Tongue (tissue), 2 donors: ENCODE measurements around the gene ACP1. TPM values are rescaled to one million over a fixed set of nuclear protein-coding genes. Genes with fewer than 3 reads are reported as not detected.

ENCODE experiments used
- DNase-seq: peaks from one replicate; pipeline ENCODE4 v3.0.0-alpha.2; 2015
- total RNA-seq: library from RNA; depleted of rRNA; stranded (reverse); fragments of >200 nt; gene quantifications from one replicate; pipeline ENCODE4 v1.2.3, GENCODE V29; 2014

Gene ACP1
- total RNA-seq, 1 donor from 2014 or later, result 115 TPM

DNA sequence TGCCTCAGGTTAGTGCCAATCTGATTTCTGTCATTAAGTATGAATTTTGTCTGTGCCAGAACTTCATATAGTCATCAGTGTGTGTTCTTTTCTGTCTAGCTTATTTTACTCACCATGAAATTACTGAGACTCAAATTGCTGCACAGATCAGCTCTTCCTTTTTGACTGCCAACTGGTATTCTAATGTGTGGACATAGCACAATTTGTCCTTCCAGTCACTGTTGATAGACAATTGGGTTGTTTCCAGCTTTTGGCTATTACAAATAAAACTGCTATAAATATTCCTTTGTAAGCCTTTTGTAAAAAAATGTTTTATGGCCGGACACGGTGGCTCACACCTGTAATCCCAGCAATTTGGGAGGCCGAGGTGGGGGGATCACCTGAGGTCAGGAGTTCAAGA lies 8.7 kb upstream of the ACP1 start:
- no peak for DNase-seq

GRCh38 chr2:257429-257828 lies 7.3 kb upstream of the ACP1 start:
- no peak for DNase-seq

GRCh38 chr2:257842-258241 lies 6.9 kb upstream of the ACP1 start:
- no peak for DNase-seq

DNA sequence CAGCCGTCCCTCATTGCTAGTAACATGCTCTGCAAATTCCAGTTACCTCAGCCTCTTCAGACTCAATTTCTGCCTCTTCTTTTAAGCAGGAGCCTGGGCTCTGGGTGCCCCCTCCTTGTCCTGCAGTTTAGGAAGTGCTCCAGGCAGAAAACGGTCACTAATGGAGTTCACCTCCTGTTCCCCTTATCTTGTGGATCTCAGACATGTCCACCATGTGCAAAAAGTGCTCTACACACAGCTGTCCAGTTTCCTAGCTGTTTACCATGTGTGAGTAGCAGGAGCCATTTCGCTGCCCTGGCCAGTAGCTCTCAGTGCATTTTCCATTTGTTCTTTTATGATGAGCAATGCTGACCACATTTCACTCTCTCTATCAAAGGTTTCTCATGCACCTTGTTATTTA lies 5.8 kb upstream of the ACP1 start:
- DNase-seq, result no peak

DNA sequence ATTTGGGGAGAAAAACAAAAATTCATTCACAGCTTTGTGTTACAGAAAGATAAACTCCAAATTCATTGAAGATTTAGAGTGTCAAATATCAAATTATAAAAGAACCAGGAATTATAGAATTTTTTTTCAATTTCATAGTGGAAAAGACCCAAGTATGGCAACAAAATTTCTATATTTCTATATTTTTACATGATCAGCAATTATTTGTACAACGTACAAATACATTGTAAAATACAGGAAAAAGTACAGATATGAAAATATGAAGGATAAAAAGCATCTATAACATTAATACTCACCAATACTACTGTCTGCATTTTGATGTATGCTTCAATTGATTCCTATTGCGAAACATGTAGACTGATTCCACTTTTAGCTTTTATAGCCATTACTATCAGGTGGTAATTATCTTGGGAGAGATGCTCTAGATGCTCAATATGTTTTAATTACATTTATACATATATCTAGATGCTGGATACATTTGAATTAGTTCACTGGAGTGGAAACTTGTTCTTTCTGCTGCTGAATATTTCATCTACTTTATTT lies 4.9 kb upstream of the ACP1 start:
- DNase-seq, result no peak

DNA sequence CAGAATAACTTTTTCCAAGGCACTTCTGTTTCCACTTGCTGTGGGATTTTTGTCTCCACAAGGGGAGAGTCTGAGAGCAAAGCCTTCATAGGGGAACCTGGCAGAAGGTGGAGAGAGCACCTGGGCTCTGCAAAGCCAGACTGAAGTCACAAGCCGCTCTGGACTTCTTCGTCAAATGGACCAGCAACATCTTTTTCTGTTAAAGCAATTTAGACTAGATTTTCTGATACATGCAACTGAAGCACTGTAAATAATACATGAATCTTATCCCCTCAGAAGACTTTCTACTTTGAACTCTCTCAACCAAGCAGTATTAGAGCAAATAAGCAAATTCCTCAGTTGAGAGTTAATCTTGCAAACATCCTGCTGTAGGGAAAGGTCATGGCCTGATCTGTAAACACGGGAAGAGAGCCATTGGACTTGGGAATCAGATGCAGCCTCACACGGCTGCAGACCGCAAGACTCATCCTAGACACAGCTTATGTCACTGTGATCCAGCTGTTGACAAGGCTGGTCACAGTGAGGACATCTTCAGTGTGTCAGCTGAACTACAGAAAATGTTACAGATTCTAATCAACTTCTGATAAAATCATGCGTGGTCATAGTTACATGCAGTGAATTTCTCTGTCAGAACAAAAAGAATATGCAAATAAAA lies 4.1 kb upstream of the ACP1 start:
- DNase-seq, result no peak

DNA sequence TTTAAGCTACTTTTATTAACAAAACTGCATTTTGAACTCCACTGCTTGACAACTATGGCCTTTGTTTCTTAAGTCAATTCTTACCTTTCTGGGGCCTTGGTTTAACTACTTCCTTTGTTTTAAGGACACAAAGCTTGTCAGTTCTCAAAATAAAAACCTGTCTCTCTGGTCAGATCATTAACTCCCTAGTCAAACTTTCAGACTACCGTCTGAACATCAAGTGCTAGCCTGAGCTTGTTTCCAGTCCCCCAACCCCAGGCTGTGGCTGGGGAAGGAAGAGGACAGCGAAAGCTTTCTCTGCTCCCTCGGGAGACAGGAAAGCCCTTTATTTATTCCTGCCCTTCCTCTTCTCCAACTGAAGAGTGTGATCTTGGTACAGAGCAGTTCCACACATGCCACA lies 2.6 kb upstream of the ACP1 start:
- no peak for DNase-seq

DNA sequence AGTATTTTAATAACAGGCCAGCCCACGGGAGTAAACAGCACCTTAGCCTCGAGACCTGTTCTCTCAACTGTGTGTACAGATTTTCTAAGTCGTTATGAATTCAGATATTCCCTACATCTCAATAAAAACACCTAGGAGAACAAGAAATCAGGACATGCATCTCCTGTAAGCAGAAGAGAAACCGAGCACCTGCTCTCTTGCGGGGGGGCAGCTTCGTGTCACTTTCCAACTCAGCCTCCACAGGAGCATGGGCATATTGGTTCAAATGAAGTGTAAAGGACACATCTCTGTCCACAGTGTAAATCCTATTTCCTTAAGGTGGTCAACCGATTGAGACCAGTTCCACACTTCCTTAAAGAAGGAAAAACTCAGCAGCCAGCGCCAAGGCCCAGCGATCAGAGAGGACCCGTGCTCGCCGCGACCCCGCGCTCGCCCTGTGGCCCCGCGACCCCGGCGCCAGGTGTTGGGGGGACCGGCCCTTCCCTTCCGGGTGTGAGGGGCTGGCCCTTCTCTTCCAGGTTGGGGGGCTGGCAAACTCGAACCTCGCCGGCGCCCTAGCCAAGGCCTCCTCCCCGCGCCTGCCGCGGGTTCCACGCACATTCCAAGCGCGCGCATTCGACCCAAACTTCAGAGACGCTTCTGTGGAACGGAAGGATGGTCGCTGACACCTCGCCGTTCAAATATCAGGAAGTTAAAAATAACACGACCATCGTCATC lies 1.6 kb upstream of the ACP1 start:
- DNase-seq, result peak; percentile 5

DNA sequence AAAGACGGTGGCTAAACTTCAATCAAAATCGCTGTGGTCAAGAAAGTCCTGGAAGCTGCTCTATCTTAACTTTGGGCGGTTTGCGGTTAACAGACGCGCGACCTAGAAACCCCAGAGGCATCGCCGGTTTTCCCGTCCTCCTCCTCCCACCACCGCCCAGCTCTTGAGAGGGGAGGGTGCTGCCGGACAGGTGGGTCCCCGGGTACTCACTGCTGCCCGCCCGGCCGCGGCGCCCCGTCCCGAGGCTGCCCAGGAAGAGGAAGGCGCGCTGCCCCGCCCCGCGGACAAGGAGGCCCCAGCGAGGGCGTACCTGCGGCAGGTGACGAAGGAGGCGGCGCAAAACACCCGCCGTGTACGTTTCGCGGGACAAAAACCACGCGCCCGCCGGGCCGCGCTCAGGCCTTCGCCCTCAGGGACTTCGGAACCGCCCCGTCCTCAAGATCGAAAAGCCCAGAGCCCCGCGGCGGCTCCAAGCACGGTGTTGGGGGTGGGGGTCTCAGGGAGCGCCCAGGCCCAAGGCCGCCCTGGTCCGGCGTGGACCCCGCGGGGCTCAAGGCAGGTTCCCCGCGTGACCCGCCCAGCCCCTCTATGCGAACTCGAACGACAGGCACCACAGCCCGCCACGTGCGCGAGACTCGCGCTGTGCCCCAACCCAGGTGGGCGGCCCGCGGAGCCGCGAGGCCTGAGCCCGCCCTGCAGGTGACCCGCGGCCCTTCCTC lies 814 bp upstream of the ACP1 start, which contains the start of gene SH3YL1:
SH3YL1 (minus strand) TSS at position 259 of the 719 bp plus-strand sequence; CDS start at position 211, 48 bp downstream.
- peak; percentile 20 for DNase-seq

DNA sequence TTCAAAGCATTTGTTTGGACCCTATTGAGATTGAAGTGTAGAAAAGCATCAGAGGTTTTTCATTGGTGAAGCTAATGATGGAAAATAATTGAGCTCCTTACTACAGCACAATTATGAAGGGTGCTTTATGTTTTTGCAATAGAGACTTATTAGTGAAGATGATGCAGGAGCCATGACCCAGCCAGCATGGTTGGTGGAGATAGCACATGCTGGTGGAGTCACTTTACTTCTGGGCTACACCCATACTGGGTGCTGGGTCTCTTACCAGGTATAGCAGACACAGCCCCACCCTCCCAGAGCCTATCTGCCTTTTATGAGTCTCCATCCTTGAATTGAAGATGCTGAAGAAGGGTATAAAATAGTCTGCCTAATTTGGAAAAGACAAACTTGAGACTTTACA lies 3.6 kb downstream of the ACP1 start:
- no peak for DNase-seq

- DNase-seq, result no peak
These were observed 4.7 kb downstream of the ACP1 start for GRCh38 chr2:269356-270030.

GRCh38 chr2:270861-271260 lies 6.1 kb downstream of the ACP1 start:
- DNase-seq, result no peak

DNA sequence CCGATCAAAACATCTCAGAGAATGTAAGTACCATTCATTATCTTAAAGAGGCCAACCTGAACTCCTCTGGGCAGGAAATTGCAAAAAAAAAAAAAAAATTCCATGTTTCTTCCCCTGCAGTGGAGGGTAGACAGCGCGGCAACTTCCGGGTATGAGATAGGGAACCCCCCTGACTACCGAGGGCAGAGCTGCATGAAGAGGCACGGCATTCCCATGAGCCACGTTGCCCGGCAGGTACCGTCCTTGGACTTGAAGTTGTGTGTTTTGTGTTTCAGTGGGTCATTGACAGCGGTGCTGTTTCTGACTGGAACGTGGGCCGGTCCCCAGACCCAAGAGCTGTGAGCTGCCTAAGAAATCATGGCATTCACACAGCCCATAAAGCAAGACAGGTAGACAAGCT lies 7.2 kb downstream of the ACP1 start:
- DNase-seq, result no peak

GRCh38 chr2:273333-273732 lies 8.6 kb downstream of the ACP1 start:
- DNase-seq, result no peak

DNA sequence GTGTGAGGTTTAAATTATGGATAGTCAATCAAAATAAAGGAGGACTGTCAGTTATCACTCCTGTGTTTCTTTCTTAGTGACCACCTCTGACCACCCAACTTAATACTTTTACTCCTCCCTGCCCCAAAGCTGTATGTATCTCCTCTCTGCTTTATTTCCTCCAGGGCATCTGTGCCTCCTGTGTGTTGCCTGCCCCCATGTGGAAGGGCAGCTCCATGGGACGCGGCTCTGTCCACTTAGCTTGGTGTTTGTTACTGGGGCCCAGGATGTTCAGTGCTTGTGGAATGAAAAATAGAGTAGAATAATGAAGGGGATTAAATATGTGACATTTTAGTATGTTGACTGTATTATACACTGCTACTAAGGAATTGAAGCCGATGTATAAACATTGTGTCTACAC lies 9.8 kb downstream of the ACP1 start:
- DNase-seq, result no peak

GRCh38 chr2:275466-275865 lies 10.7 kb downstream of the ACP1 start:
- no peak for DNase-seq

DNA sequence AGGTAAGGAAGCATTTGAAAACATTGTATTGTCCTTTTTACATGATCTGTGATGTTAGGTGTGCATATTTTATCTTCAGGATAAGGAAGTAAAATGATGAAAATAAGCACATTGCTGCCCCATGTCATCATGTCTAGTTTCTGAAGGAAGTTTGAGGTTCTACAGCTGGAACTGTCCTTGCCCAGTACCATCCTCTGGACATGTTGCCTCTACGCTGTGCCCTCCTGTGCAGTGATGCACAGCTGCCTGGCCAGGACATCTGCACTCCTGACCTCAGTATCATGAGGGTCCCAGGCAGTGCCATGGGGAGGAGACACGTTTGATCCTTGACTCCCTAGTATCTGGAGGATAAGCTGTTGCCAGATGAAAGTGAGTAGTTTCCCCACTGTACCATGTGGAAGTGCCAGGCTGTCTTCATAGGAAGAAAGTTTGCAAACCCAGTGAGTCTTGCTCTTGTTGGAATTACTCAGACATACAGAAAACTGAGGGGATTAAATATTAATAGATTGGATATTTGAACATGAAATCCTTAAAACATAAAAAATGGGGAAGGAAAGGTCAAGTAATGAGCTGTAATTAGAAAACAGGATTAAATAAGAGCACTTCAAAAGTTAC lies 13.7 kb downstream of the ACP1 start:
- no peak for DNase-seq

- DNase-seq, result no peak
These were observed 14.2 kb downstream of the ACP1 start for GRCh38 chr2:278927-279320.

DNA sequence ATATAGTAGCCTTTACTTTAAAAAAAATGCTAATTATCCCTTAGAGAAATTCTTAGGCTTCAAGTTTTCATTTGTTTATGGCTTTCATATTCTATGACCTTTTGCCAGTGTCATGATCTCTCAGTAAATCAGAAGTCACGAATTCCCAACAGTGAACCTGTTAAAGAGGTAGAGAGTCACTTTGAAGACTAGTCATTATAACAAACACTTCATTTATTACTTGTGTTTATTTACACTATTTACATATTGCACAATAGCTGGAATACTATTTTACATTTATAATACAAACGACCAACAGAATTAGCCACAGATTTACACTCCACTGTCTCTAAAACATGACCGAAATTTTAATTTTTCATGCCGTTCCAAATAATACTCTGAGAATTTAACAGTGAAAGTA lies 14.6 kb downstream of the ACP1 start:
- no peak for DNase-seq

DNA sequence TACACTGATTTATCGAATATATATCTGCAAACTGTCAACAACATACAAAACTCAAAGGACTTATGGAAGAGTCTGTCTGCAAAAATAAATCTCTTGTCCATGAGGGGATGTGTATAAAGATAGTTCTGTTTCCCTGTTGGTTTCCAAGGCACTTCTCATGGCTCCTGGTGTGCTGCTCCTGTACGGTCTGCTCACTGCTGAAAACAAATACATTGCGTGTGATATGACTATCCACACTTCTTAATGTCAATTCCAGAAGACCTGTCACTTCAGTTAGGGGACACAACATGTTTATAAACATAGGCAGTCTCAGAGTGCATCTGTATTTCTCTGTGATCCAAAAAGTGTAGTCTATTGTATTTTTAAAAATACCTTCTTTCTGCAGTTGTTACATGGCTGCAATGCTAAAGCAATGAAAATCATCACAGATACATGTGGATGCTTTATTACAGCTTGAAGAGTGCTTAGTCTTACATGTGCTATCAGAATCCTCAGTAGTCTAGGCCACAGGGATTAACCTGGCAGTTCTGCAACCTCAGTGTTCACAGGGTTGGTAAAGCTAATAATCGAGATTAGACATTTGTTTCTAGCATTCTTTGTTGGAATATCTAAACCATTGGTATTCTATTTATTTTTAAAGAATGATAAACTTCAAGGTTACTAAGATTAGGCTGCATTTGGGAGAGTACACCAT lies 15.4 kb downstream of the ACP1 start:
- no peak for DNase-seq

- no peak for DNase-seq
These were observed 15.9 kb downstream of the ACP1 start for GRCh38 chr2:280650-281110.
